Measurements from ENCODE around the gene WIPF3. TPM values are rescaled to one million over a fixed set of nuclear protein-coding genes. Genes with fewer than 3 reads are reported as not detected.

WIPF3 gene
- total RNA-seq, 2 experiments from 2014 or later: not detected

DNA sequence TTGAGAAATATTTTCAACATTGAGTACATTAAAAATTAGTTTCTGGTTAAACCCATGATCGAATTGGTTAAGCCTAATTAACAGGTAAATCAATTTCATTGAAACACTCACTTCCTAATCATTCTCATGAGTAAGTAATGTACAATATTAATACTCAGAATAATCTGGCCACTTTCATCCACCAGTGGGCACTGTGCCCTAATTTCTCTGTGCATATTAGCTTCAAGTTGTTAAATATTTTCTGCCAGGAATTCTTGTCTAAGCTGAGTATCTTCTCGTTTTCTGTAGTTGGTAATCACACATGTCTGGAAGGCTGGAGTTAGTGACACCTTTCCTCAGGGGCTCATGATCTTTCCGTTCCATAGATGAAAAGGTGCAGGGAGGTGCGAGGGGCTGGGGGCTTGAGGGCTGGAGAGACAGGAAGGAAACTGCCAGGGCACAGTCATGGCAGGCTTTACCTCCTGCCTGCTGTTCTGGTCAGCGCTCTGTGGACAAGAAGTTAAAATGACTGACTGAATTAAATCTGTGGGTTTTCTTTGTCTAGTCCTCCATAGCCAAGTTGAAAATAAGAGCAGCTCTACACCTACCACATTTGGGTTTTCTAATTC, 71.9 kb downstream of the WIPF3 start:
- Histone ChIP-seq H3K9me3 (ENCODE audit: control insufficient read depth in 1 of 2, insufficient read depth in 1 of 2, low read length in 2 of 2) (no peaks in the 10 kb centered on the region), H3K4me3 (ENCODE audit: low read length) (no peak overlapping the region), H3K4me1 (ENCODE audit: insufficient read depth, low read length) (no peaks in the 10 kb centered on the region), H3K27me3 (ENCODE audit: control insufficient read depth in 1 of 2, insufficient read depth in 2 of 2, low read length in 2 of 2) (peaks cover 0 to 1% of the 10 kb centered on the region in 2 experiments), H3K36me3 (ENCODE audit: insufficient read depth, low read length) (no peaks in the 10 kb centered on the region), H3K27ac (ENCODE audit: low read depth in 1 of 2, low read length in 2 of 2) (no peak overlapping the region)
- no peaks in the 10 kb centered on the region for H3K36me3 Mint-ChIP-seq (ENCODE audit: low read depth)
- no peak overlapping the region for H3K4me3 Mint-ChIP-seq
- H3K27me3 Mint-ChIP-seq: peaks cover 10% of the 10 kb centered on the region
- DNase-seq: peak in 8 of 14 experiments; percentile 10 to 54 (median 26)
- TF ChIP-seq, protein P1, sequence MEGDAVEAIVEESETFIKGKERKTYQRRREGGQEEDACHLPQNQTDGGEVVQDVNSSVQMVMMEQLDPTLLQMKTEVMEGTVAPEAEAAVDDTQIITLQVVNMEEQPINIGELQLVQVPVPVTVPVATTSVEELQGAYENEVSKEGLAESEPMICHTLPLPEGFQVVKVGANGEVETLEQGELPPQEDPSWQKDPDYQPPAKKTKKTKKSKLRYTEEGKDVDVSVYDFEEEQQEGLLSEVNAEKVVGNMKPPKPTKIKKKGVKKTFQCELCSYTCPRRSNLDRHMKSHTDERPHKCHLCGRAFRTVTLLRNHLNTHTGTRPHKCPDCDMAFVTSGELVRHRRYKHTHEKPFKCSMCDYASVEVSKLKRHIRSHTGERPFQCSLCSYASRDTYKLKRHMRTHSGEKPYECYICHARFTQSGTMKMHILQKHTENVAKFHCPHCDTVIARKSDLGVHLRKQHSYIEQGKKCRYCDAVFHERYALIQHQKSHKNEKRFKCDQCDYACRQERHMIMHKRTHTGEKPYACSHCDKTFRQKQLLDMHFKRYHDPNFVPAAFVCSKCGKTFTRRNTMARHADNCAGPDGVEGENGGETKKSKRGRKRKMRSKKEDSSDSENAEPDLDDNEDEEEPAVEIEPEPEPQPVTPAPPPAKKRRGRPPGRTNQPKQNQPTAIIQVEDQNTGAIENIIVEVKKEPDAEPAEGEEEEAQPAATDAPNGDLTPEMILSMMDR (IDR thresholded peaks at IDR 0.05): peak; percentile 51
- no peaks in the 10 kb centered on the region for H3K9me3 Mint-ChIP-seq
- intact Hi-C loops (cut with DNase I, micrococcal nuclease): loop anchor here (1.0 to 5.0 kb wide), 3 partner anchors 184 to 684 kb away; no protein-coding TSS in a partner anchor
- no peak overlapping the region for H3K27ac Mint-ChIP-seq
- ChIA-PET CTCF (interaction anchor here (0.6 to 1.8 kb wide), 2 partner anchors 197 to 686 kb away, joined by 3 to 7 read pairs; no protein-coding TSS in a partner anchor), POLR2A (no interaction called here)
- peaks cover 11% of the 10 kb centered on the region for H3K4me1 Mint-ChIP-seq (ENCODE audit: low read depth)
- no peak for ATAC-seq (ENCODE audit: poor library complexity)

DNA sequence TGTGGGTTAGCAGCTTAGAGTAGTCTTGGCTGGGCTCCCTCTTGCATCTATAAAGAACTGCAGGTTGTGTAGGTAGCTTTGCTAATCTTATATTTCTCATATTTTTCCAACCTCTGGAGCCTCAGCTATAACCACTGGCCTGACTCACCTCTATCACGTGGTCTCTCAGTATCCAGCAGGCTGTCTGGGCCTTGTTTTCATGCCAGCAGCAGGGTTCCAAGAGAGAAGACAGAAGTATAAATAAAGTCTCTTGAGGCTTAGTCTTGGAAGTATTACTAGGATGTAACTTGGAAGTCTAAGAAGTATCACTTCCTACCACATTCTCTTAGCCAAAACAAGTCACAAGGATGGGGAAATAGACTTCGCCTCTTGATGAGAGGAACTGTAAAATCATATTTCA, 73.3 kb downstream of the WIPF3 start:
- H3K36me3 ChIP-seq (ENCODE audit: insufficient read depth, low read length): no peaks in the 10 kb centered on the region
- intact Hi-C loops (cut with DNase I, micrococcal nuclease): loop anchor here in 1 of 2 experiments (5.0 kb wide), 2 partner anchors 183 to 683 kb away; no protein-coding TSS in a partner anchor
- H3K27ac ChIP-seq (ENCODE audit: low read depth in 1 of 2, low read length in 2 of 2): no peak overlapping the region
- no peak overlapping the region for H3K27ac Mint-ChIP-seq
- ChIA-PET POLR2A (no interaction called here), CTCF (interaction anchor here (1.8 kb wide), 1 partner anchor 685 kb away, joined by 7 read pairs; no protein-coding TSS in a partner anchor)
- H3K9me3 ChIP-seq (ENCODE audit: control insufficient read depth in 1 of 2, insufficient read depth in 1 of 2, low read length in 2 of 2): peaks cover 0 to 3% of the 10 kb centered on the region in 2 experiments
- DNase-seq: no peak
- TF ChIP-seq, protein P1 (IDR thresholded peaks at IDR 0.05): no peak
- H3K4me1 Mint-ChIP-seq (ENCODE audit: low read depth): peaks cover 16% of the 10 kb centered on the region
- no peaks in the 10 kb centered on the region for H3K36me3 Mint-ChIP-seq (ENCODE audit: low read depth)
- ATAC-seq (ENCODE audit: poor library complexity): no peak
- H3K27me3 ChIP-seq (ENCODE audit: control insufficient read depth in 1 of 2, insufficient read depth in 2 of 2, low read length in 2 of 2): peaks cover 0 to 8% of the 10 kb centered on the region in 2 experiments
- H3K9me3 Mint-ChIP-seq: no peaks in the 10 kb centered on the region
- no peaks in the 10 kb centered on the region for H3K4me1 ChIP-seq (ENCODE audit: insufficient read depth, low read length)
- peaks cover 16% of the 10 kb centered on the region for H3K27me3 Mint-ChIP-seq
- H3K4me3 Mint-ChIP-seq: no peak overlapping the region
- H3K4me3 ChIP-seq (ENCODE audit: low read length): no peak overlapping the region

DNA sequence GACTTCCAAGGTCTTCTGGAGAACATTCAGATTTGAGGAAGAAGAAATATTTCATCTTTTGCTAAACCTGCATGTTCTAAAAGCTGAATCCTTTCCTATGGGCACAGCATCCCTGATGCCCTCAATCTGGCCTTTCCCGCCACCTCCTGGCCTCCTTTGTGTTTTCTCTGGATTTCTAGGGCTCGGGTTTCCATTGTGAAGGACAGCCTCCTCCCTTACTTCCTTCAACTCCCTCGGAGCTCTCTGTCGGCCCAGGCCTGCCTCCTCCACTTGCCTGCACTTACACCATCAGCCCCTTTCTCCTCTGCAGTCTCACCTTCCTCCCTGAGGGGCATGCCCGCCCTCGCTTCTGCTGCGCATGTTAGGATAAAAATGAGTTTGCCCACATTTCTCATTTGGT, 75.4 kb downstream of the WIPF3 start:
- Mint-ChIP-seq H3K9me3 (no peaks in the 10 kb centered on the region), H3K27me3 (peaks cover 20% of the 10 kb centered on the region), H3K4me1 (ENCODE audit: low read depth) (peaks cover 16% of the 10 kb centered on the region), H3K4me3 (no peak overlapping the region), H3K27ac (no peak overlapping the region), H3K36me3 (ENCODE audit: low read depth) (no peaks in the 10 kb centered on the region)
- Histone ChIP-seq H3K4me3 (ENCODE audit: low read length) (no peak overlapping the region), H3K27ac (ENCODE audit: low read depth in 1 of 2, low read length in 2 of 2) (no peak overlapping the region), H3K27me3 (ENCODE audit: control insufficient read depth in 1 of 2, insufficient read depth in 2 of 2, low read length in 2 of 2) (peaks cover 0 to 8% of the 10 kb centered on the region in 2 experiments), H3K4me1 (ENCODE audit: insufficient read depth, low read length) (no peaks in the 10 kb centered on the region), H3K9me3 (ENCODE audit: control insufficient read depth in 1 of 2, insufficient read depth in 1 of 2, low read length in 2 of 2) (peaks cover 0 to 3% of the 10 kb centered on the region in 2 experiments), H3K36me3 (ENCODE audit: insufficient read depth, low read length) (no peaks in the 10 kb centered on the region)
- CTCF ChIA-PET: no interaction called here
- ATAC-seq (ENCODE audit: poor library complexity): no peak
- DNase-seq: no peak
- intact Hi-C loops (cut with DNase I, micrococcal nuclease): no loop called here
- POLR2A ChIA-PET: no interaction called here
- TF ChIP-seq, protein P1 (IDR thresholded peaks at IDR 0.05): no peak

Data from CD4-positive, alpha-beta T cell (primary cell).